Measurements from ENCODE around the gene CAMP.

GRCh38 chr3:48269592-48269991, 46.3 kb downstream of the CAMP start:
- TF ChIP-seq, protein P1, sequence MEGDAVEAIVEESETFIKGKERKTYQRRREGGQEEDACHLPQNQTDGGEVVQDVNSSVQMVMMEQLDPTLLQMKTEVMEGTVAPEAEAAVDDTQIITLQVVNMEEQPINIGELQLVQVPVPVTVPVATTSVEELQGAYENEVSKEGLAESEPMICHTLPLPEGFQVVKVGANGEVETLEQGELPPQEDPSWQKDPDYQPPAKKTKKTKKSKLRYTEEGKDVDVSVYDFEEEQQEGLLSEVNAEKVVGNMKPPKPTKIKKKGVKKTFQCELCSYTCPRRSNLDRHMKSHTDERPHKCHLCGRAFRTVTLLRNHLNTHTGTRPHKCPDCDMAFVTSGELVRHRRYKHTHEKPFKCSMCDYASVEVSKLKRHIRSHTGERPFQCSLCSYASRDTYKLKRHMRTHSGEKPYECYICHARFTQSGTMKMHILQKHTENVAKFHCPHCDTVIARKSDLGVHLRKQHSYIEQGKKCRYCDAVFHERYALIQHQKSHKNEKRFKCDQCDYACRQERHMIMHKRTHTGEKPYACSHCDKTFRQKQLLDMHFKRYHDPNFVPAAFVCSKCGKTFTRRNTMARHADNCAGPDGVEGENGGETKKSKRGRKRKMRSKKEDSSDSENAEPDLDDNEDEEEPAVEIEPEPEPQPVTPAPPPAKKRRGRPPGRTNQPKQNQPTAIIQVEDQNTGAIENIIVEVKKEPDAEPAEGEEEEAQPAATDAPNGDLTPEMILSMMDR (conservative IDR thresholded peaks at IDR 0.05): no peak
- TF ChIP-seq EZH2 (IDR thresholded peaks at IDR 0.05; ENCODE audit: low read depth): no peak
